Measurements from ENCODE around the gene CSE1L.
"Not testable (repeated sequence)": the region's sequence is repeated elsewhere in the genome, so short reads cannot be mapped to it uniquely, and the experiment has no call there.

CSE1L gene, protein sequence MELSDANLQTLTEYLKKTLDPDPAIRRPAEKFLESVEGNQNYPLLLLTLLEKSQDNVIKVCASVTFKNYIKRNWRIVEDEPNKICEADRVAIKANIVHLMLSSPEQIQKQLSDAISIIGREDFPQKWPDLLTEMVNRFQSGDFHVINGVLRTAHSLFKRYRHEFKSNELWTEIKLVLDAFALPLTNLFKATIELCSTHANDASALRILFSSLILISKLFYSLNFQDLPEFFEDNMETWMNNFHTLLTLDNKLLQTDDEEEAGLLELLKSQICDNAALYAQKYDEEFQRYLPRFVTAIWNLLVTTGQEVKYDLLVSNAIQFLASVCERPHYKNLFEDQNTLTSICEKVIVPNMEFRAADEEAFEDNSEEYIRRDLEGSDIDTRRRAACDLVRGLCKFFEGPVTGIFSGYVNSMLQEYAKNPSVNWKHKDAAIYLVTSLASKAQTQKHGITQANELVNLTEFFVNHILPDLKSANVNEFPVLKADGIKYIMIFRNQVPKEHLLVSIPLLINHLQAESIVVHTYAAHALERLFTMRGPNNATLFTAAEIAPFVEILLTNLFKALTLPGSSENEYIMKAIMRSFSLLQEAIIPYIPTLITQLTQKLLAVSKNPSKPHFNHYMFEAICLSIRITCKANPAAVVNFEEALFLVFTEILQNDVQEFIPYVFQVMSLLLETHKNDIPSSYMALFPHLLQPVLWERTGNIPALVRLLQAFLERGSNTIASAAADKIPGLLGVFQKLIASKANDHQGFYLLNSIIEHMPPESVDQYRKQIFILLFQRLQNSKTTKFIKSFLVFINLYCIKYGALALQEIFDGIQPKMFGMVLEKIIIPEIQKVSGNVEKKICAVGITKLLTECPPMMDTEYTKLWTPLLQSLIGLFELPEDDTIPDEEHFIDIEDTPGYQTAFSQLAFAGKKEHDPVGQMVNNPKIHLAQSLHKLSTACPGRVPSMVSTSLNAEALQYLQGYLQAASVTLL

DNA sequence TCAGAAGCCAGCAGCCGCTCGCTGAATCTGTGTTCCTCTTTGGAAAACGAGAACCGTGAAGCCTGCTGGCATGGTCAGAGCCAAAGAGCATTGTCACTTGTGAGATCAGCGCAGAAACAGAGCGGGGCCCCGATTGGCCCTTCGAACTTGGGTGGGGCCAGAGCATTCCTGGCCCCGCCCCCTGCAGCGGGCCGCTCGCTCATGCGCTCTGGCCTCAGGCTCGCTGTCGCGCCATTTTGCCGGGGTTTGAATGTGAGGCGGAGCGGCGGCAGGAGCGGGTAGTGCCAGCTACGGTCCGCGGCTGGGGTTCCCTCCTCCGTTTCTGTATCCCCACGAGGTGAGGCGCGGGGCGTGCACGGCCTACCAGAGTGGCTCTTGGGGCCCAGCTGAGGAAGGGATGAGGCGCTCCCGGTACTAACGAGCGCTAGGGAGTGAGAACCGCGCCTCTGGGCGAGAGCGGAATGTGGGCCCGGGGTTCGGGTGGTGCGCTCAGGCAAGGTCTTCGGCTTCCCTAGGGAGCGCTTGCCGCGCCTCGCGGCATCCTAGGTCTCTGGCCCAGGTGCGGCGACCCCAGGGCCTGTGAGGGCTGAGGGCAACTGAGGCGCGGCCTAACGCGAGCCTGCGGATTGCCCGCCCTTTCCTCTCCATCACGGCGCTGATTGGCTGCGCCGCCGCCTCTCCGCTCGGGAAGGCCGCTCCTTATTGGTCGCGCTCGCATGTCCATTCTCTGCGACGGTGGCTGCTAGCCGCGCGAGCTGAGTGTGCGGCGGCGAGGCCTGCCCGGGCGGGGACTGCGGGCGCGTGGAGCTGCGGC lies at the start of gene CSE1L:
Gene CSE1L (plus strand): TSS at position 226 of the 814 bp plus-strand sequence. CDS start 12,152 bp downstream, outside the sequence.
- peak; percentile 92 for DNase-seq

DNA sequence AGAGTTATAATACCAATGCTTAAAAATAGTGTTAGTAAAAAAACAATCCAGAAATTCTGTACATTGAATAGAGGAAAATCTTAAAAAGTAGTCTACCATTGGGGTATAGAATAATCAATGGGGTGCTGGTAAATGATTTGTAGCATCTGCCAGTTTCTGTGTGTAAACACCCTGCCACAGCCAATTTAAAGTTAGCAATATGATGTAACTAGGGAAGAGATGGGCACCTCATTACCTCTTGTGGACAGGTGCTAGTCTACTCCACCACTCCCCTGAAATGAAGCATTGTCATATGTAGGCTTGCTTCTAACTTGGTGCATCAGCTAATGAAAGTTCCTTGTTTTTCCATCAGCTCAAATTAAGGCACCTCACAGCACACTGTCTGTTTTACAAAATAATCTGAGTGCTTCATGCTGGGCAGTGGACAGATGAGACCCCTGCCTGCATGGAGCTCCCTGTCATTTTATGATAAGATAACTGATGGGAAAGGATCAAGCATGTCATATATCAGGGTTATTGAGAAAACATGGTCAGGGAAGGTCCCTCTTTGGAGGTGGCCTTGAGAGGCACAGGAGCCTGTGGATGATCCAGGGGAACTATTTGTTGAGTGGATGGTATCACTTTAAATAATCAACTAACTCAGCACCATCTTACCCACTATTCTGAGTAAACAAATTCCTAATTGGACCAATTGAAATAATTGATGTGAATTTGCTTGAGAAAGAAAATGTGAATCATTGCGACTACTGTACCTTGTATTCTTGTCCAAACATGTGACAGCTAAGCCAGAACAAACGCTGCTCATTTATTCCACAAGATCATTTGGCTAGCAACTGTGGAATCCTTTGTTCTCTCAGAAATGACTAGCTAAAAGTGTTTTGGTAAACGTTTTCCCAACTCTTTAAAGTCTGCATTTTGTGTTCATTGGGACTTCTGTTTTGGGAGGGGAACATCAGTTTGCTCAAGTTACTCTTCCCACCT lies 45.9 kb upstream of the CSE1L start:
- no peak for DNase-seq

DNA sequence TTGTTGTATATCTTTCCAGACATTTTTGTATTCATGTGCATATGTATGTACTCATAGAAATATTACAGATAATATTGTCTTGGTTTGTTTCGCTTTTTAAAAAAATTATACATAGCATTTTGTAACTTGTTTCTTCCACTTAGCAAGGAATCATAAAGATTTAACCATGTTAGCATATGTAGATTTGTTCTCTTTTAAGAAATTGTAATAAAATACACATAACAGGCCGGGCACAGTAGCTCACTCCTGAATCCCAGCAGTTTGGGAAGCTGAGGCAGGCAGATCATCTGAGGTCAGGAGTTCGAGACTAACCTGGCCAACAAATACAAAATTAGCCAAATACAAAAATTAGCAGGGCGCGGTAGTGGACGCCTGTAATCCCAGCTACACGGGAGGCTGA lies 44.4 kb upstream of the CSE1L start:
- no peak for DNase-seq

DNA sequence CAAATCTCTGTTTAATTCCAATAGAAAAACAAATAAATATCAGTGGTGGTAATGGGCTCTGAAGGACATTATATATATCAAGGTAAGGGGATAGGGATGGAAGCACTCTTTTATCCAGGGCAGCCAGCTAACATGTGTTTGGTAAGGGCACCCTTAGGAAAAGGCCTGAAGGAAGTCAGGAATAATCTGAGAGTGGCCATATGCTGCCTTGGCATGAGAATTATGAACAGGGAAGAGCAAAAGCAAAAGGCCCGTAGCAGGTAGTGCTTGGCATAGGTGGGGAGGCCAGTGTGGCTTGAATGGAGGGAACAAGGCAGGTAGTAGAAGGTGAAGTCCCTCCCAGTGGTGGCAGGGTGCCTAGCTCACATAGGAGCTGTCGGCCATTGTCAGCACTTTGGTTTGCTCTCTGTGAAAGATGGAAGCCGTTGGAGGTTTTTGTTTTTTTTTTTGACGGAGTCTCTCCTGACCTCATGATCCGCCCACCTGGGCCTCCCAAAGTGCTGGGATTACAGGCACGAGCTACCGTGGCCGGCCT lies 39.6 kb upstream of the CSE1L start:
- no peak for DNase-seq

DNA sequence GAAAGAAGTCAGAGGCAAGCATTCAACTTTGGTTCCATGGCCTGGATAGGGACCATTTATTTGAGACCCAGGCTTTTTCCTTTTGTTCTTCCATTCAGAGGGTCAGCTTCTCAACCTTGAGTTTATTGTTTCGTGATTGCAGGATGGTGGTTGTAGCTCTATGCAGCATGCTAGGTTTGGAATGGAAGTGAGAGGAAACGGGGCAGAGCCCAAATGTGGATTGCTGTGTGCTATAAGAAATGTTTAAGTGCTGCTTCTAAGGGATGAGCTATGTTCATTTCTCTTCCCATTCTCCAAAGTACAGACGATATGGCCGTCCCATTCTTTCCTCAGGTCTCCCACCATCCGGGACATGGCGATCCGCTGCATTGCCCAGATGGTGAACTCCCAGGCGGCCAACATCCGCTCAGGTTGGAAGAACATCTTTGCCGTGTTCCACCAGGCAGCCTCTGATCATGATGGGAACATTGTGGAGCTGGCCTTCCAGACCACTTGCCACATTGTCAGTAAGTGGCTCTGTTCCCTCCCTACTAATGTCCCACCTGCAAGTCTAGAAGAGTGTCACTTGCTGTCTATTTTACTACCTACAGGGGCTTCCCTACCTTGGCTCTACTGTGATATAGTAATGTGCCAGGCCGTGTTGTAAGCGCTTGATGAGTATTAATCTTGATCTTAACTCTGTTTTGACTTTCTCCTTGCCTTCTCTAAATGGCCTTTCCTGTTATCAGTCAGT lies 36.0 kb upstream of the CSE1L start:
- DNase-seq, result no peak

DNA sequence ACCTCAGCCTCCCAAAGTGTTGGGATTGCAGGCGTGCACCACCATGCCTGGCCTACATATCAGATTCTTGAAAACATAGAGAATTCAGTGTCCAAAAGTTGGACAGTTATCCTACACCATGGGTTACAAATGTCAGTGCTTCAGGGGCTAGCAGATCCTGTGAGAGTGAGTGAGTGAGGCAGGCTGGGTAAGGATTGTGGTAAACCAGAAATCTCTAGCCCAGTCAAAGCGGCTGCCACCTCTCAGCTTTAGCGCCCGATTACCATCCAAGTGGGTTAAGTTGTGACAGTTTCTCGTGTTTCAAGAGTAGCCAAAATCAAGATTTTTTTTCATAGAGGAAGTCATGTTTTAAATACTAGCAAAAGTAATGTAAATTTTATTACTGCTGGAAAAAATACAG lies 21.9 kb upstream of the CSE1L start:
- DNase-seq, result no peak

DNA sequence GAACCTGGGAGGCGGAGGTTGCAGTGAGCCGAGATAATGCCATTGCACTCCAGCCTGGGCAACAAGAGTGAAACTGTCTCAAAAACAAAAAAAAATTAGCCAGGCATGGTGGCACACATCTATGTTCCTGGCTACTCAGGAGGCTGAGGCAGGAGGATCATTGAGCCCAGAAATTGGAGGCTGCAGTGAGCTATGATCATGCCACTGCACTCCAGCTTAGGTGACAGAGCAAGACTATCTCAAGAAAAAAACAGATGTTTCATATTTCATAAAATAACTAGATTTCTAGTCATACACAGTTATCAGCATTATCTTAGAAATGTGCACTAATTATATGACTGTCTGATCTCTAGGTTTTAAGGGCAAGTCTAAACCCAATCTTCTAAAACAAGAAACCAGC lies 17.9 kb upstream of the CSE1L start:
- not testable (repeated sequence) for DNase-seq

DNA sequence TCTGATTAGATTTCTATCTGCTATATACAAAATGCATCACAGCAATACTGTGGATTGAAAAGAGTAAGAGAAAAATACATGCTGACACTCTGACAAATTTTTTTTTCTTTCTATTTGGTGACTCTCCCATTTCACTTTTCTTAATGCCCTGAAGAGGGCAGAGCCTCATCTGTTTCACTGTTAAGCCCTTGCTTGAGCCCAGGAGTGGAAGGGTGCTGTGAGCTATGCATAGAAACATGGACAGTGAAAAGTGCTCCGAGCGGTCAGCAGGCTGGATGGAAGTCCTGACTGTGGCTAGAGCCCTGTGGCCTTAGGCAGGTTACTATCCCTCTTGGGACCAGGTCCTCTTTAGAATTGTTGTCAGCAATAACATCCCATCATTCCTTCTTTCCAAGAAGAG lies 17.4 kb upstream of the CSE1L start:
- DNase-seq, result no peak

DNA sequence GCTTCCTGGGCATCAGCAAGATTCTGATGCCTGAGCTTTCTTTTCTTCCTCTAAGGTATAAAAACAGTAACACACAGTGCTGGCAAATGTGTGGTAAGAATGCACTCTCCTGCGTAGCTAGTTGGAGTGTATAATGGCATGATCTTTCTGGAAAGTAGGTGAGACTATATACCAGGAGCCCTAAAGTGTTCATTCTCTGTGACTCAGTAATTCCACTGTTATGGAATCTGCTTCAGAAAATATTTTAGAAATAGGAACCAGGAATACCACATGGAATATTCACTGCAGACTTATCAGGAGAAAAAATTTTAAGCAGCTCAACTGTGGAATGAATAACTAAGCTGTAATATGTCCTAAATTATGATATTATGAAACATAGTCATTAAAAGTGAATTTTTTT lies 16.9 kb upstream of the CSE1L start:
- DNase-seq, result no peak

DNA sequence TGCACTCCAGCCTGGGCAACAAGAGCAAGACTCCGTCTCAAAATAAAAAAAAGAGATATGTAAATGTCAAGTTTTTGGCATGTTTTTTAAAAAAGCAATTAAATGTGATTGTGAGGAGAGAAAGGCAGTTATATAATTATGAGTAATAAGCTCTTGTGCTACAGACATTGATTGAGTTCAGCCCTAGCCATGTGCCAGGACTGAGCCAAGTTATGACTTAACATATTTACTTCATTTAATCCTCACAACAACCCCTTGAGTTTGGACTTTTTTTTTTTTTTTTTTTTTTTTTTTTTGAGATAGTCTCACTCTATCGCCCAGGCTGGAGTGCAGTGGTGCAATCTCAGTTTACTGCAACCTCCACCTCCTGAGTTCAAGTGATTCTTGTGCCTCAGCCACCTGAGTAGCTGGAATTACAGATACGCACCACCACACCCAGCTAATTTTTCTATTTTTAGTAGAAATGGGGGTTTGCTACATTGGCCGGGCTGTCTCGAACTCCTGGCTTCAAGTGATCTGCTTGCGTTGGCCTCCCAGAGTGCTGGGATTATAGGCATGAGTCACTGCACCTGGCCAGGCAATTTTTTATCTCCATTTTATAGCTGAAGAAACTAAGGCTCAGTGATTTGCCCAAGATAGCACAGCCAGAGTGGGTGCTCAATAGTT lies 15.0 kb upstream of the CSE1L start:
- no peak for DNase-seq

DNA sequence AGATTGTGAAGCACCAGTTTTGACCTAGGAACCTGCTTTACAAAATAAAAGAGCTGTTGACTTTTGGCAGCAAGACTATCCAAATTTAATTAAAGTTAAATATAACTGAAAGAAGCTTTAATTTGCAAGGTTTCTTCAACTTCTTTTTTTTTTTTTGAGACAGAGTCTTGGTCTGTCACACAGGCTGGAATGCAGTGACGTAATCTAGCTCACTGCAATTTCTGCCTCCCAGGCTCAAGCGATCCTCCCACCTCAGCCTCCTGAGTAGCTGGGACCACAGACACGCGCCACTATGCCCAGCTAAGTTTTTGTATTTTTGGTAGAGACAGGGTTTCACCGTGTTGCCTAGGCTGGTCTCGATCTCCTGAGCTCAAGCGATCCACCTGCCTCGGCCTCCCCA lies 13.7 kb upstream of the CSE1L start:
- DNase-seq, result no peak

DNA sequence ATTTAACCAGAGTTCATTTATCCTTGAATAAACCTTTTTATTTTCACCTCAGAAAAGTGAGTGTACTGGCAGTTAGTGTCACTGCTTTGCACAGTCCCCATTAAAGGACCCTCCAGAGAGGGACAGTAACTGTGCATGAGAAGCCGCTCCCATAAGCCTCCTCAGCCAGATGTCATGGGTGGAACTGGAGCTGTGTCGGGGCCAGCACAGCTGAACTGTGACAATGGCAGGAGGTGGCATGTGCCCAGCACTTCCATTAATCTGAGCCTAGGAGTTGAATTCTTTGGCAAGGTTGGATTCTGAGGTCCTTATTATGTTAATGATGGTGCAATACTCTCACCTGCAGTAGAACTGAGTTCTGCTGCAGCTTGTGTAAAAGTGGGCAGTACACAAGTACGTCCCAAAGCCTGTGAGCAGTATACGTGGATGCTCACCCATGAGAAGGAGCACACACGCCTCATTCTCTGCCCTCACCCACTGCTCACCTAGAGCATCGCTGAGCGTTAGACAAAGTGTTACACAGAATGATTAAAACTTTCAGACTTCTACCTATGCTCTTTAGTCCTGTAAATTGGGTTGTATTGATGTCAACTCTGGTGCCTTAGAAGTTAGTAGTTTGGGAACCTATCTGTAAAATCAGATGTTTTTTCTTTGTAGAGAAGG lies 11.9 kb upstream of the CSE1L start:
- no peak for DNase-seq

DNA sequence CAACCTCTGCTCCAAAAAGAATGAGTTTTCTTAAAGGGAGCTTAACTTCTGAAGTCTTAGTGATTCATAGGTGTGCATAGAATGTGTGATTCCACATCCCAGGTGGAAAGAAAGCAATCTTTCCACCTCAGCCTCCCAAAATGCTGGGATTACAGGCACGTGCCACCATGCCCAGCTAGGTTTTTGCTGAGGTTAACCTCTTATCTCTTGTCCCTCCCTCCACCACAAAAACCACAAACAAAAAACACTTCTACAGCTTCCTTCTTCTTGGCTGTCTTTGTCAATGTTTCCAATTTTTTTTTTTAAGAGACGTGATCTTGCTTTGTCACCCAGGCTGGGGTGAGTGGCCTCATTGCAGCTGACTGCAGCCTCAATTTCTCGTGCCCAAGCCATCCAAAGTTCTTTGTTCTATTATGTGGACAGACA lies 8.1 kb upstream of the CSE1L start:
- DNase-seq, result peak; percentile 19

DNA sequence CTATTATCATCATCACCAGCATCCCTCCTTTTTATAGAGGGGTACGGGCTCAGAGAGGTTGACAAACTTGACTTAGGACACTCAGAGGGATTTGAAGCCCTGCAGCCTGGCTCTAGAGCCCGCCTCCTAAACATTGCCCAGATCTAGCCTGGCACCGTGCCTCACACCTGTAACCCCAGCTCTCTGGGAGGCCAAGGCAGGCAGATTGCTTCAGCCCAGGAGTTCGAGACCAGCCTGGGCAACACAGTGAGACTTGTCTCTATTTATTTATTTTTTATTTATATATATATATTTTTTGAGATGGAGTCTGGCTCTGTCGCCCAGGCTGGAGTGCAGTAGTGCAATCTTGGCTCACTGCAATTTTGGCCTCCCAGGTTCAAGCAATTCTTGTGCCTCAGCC lies 6.3 kb upstream of the CSE1L start:
- no peak for DNase-seq

DNA sequence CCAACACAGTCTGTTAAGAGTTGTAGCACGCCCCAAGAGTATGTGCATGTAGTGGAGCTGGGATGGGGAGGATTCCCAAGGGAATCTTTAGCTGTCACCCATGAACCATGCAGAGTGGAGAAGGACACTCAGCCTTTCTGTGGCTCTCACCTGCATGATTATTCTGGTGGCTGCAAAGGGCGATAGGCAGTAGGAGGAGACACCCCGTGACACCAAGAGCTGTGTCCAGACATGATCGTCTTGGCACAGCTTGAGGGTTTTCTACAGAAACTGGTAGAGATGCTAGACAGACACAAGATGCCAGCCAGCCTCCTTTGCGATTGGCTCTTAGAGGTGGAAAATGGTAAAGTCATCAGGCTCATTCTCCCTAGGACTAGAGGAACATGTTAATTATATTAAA lies 3.1 kb upstream of the CSE1L start:
- no peak for DNase-seq

DNA sequence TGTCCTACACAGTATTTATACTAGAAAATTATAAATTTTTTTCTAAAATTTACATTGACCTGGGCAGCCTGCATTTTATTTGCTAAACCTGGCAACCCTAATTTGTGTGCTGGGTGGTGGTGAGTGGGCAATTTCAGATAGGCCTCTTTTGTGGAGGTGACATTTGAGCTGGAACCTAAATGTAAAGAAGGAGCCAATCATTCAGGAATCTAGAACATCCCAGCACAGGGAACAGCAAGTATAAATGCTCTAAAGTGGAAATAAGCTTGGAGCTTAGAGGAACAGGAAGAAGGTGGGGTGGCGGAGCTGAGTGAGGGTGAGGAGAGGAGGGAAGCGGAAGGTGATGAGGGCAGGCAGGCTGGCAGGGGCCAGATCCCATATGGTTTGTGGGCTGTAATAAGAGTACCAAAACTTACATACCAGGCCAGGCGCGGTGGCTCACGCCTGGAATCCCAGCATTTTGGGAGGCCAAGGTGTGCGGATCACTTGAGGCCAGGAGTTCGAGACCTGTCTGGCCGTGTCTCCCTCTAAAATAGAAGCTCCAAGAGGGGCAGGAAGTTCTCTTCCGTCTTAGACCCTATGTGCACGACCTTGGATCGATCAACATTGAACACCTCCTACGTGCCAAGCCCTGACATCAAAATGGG lies 549 bp upstream of the CSE1L start:
- peak; percentile 35 for DNase-seq

DNA sequence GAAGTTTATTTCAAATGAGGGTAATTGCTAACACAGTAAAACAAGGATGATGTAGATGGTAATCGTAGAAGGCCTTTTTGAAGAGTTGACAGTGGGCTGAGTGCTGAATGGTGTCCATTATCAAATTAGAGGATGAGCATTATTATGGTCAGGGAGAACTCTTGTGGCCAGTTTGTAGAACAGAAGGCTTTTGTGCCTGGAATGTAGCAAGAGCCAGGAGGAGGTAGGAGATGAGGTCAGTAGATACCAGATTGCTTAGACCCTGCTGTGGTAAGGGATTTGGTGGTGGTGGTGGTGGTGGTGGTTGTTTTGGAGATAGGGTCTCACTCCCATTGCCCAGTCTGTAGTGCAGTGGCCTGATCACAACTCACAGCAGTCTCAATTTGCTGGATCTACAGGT lies 6.2 kb downstream of the CSE1L start:
- no peak for DNase-seq

DNA sequence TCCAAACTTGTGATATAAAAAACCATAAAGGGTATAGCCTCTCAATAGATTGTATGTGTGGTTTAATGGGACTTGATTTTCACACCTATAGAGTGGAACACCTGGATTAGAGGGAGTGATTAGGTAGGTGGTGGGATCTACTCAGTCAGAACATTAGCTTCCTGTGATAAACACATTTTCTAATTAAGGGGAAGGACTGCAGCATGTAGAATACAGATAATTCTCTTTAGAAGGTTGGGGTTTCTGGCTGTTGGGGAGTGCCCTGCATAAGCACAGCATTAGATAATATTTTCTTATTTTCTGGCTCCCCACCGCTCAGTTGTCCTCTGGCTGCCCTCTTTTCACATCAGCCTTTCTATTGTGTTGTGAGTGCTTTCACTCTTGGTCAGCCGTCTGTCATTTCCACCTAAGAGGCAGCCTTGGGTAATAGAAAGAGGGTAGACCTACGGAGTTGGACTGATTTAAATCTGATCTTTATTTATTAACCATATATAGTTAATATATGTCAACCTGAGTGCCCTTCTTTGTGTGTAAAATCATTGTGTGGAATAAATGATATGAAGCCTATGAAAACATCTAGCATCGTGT lies 8.0 kb downstream of the CSE1L start:
- no peak for DNase-seq

DNA sequence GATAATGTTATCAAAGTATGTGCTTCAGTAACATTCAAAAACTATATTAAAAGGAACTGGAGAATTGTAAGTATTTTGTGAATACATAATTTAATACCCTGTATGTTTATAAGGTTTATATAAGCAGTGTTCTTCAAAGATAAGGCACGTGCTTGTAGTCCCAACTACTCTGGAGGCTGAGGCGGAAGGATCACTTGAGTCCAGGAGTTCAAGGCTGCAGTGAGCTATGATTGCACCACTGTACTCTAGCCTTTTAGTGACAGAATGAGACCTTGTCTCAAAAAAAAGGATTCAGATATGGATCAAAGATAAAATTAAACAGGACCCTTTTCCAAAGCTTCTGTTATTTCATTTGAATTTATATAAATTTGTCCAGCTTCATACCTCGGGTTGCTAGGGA lies 17.2 kb downstream of the CSE1L start:
- DNase-seq, result no peak

All from CD4-positive, alpha-beta T cell treated with Interleukin-15 for 1 hour (primary cell).